SK-MEL-5 (cell line): ENCODE data around the gene PANK4. TPM values are rescaled to one million over a fixed set of nuclear protein-coding genes. Genes with fewer than 3 reads are reported as not detected.
"Not testable (repeated sequence)": the region's sequence is repeated elsewhere in the genome, so short reads cannot be mapped to it uniquely, and the experiment has no call there.

Experiments used
- DNase-seq: peaks from one replicate; pipeline ENCODE4 v3.0.0-alpha.2; 2016; ENCODE audit warnings: low read depth, low spot score
- in situ Hi-C: cut with HindIII; loops from 2 replicates; pipeline ENCODE4 v1.10.0; 2016; ENCODE audit warnings: low sequenced_read_pairs, high pct_unique_total_duplicates, low pct_unique_long_range_greater_than_20kb
- total RNA-seq: library from RNA; depleted of rRNA; stranded (reverse); fragments of >200 nt; shearing (Covaris generic); gene quantifications from 2 replicates; pipeline ENCODE4 v1.2.3, GENCODE V29; 2014

PANK4 gene
- total RNA-seq, 1 experiment from 2014 or later = 16.2 TPM

GRCh38 chr1:2560299-2561073 lies 34.1 kb upstream of the PANK4 start:
- in situ Hi-C loops = no loop called here
- DNase-seq = no peak

GRCh38 chr1:2559509-2560298 lies 33.3 kb upstream of the PANK4 start:
- in situ Hi-C loops = no loop called here
- DNase-seq = peak; percentile 47

GRCh38 chr1:2558861-2559260 lies 32.5 kb upstream of the PANK4 start:
- in situ Hi-C loops = no loop called here
- no peak for DNase-seq

GRCh38 chr1:2558420-2558819 lies 32.0 kb upstream of the PANK4 start:
- in situ Hi-C loops = no loop called here
- no peak for DNase-seq

- in situ Hi-C loops = no loop called here
These were observed 31.3 kb upstream of the PANK4 start for GRCh38 chr1:2557482-2558400.

GRCh38 chr1:2556678-2557481 lies 30.5 kb upstream of the PANK4 start:
- DNase-seq = no peak
- in situ Hi-C loops = no loop called here

More at GRCh38 chr1:2557482-2558400, 31.3 kb upstream of the PANK4 start:
- DNase-seq = peak; percentile 36

GRCh38 chr1:2556277-2556677 lies 29.9 kb upstream of the PANK4 start, which contains the start of gene TNFRSF14:
TNFRSF14 (plus strand) TSS chr1:2556371; CDS start chr1:2556665, 294 bp downstream.
- in situ Hi-C loops = no loop called here
- DNase-seq = no peak

GRCh38 chr1:2555634-2556276 lies 29.4 kb upstream of the PANK4 start:
- in situ Hi-C loops = no loop called here
- DNase-seq = peak; percentile 97

DNA sequence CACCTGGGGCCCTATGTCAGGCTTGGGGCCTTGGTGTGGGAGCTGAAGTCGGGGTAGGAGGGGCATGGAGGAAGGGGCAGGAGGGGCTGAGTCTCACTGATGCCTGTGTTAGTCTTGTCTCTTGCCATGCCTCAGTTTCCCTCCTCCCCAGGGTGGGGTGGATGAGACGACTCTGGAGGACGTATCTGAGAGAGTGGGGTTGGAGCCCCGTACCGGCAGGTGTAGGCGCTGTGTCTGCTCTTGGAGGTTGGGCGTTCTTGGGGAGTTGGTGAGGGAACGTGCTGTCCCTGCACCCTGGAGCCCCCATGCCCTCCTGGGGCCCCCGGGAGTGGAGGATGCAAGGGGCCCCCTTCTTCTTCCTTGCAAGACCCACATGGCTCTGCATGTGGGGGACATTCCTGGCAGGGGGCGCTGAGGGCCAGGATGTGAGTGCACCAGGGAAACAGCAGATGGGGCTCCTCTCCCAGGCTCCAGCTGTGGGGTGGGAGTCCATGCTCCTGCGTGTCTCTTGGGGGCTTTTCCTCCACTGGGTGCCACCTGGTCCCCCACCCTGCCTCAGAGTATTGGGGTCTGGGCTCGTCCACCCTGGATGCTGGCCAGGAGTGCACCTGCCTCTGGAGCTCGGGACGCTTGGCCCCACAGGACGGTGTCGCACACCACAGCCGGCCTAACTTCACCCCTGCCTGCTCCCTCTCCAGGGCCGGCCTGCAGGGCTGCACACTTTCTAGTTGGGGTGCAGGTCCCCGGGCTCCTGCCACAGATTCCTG lies 28.4 kb upstream of the PANK4 start:
- DNase-seq = peak; percentile 63
- in situ Hi-C loops = no loop called here

DNA sequence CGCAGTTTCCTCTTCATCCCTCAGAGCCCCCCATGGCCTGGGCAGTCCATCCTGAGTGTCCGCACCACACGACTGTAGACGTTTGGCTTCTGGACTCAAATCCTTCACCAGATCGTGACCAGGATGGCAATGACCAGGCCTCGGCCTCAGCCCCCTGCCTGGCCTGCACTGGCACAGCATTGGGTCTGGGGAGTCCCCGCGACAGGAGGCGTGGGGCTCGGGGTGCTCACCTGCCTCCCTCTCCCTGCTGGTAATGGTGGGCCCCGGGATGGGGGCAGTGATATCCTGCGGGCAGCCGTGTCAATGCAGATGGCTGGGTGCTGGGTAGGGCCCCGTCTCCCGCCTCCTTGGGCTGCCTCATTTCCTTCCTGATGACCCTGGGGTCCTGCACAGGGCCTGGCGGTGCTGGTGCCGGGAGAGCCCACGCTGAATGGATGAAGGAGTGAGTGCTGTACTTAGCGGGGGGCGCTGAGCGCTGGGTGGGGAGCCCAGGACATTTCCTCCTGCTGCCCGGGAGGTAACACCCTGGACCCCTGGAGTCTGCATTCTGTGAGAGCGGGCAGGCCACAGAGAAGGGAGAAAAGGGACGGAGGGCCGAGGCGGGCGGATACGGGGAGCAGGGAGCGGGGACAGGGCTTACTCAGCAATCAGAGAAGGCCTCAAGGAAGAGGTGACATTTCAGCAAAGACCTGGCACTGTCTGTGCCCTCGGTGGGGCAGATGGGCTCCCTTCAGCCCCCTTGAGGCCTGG lies 27.6 kb upstream of the PANK4 start:
- DNase-seq = no peak
- in situ Hi-C loops = no loop called here

DNA sequence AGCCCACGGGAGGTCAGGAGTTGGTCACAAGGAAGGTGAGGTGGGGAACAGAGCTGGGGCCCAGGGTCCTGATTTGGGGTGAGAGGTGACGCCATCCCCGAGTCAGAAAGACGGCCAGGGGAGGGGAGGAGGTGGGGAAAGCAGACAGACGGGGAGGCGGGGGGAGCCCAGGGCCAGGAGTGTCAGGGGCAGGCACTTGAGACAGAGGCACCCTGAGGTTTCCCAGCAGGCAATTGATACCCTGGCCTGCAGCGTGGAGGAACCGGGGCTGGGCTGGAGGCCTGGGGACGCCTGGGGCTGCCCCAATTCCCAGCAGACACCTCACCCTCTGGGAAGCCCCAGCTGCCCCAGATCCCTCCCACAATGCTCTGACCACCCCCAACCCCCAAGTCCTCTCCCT lies 26.7 kb upstream of the PANK4 start:
- in situ Hi-C loops, DNase-seq: not testable (repeated sequence)

DNA sequence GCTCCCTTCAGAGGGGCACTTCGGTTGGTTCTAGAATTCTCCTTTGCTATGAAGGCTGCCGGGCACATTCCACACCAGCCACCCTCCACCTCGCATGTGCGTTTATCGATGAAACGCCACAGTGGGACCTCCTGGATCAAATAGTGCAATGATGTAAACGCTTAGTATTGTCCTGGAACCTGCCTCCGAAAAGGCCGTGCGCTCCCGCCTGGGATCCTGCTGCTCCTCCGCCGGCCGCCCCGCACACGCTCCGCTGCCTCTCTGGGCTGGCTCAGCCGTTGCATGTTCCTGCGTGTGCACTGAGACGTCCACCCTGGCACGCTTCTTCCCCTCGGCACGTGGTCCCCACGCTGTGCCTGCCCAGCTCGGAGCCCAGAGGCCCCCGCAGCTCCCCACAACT lies 25.8 kb upstream of the PANK4 start:
- in situ Hi-C loops = no loop called here

GRCh38 chr1:2551544-2551943 lies 25.1 kb upstream of the PANK4 start:
- in situ Hi-C loops, DNase-seq: not testable (repeated sequence)

More for the DNA sequence above, 25.8 kb upstream of the PANK4 start:
- DNase-seq = no peak

DNA sequence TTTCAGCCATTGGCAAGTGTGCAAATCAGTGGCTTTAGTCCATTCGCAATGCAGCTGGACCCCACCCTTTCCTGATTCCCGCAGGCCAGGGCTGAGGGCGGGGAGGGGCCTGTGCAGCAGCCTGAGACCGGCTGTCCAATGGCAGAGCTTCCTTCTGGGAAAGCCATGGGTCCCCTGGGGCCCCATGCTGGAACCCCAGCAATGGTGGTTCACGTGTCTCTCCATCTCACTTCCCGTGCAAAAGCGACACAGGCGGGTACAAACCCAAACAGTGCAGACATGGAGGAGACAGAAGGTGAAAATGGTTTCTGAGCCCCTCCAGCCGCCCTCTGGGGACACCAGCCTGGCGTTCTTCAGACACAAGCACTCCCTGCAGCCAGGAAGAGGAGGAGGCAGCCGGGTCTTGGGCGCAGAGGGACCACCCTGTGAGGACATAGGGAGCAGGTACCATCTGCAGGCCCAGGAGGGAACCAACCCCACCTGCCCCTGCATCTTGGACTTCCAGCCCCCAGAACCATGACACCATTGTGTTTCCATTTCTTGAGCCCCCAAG lies 24.0 kb upstream of the PANK4 start:
- in situ Hi-C loops, DNase-seq: not testable (repeated sequence)
